Suprapubic skin (tissue), 3 donors: ENCODE data around the gene UBQLN1.

Experiments
- POLR2A ChIP-seq, 2 donors: fragments of 450-650 bp; IDR thresholded peaks; one replicate each; pipeline ENCODE4 v1.6.1; 2017; ENCODE audit warnings: antibody characterized with exemption in 2 of 2, mild to moderate bottlenecking in 2 of 2, moderate library complexity in 2 of 2
- TF ChIP-seq, protein P1 (sequence below), 2 donors: fragments of 200-600 bp in 1 of 2; fragments of 450-650 bp in 1 of 2; sonication (generic) in 1 of 2; IDR thresholded peaks; one replicate each; pipeline ENCODE4 v1.5.1; 2016 to 2019; ENCODE audit warnings: antibody characterized with exemption in 2 of 2, mild to moderate bottlenecking in 1 of 2, moderate library complexity in 1 of 2

DNA sequence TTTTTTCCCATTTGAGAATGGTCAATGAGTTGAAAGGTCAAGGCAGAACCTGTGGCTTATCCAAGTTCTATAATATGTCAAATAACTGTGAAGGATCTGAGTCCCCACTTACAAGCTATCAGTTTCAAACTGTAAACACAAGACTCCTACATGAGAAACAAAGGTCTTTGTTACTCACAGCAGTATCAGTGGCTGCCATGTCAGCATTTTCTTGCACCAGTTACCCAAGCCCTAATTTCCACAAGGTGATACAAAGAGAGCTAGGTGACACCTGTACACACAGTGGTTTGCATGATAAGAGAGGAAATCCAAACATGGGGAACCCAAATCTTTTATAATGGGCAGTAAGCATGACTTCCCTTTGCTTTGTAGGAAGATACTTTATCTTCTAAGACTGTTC, 8.0 kb upstream of the UBQLN1 start:
- TF ChIP-seq, protein P1, sequence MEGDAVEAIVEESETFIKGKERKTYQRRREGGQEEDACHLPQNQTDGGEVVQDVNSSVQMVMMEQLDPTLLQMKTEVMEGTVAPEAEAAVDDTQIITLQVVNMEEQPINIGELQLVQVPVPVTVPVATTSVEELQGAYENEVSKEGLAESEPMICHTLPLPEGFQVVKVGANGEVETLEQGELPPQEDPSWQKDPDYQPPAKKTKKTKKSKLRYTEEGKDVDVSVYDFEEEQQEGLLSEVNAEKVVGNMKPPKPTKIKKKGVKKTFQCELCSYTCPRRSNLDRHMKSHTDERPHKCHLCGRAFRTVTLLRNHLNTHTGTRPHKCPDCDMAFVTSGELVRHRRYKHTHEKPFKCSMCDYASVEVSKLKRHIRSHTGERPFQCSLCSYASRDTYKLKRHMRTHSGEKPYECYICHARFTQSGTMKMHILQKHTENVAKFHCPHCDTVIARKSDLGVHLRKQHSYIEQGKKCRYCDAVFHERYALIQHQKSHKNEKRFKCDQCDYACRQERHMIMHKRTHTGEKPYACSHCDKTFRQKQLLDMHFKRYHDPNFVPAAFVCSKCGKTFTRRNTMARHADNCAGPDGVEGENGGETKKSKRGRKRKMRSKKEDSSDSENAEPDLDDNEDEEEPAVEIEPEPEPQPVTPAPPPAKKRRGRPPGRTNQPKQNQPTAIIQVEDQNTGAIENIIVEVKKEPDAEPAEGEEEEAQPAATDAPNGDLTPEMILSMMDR (IDR thresholded peaks at IDR 0.05), result no peak
- no peak for TF ChIP-seq POLR2A (IDR thresholded peaks at IDR 0.05)
